ENCODE measurements around the gene EPS8L1.

The EPS8L1 gene

DNA sequence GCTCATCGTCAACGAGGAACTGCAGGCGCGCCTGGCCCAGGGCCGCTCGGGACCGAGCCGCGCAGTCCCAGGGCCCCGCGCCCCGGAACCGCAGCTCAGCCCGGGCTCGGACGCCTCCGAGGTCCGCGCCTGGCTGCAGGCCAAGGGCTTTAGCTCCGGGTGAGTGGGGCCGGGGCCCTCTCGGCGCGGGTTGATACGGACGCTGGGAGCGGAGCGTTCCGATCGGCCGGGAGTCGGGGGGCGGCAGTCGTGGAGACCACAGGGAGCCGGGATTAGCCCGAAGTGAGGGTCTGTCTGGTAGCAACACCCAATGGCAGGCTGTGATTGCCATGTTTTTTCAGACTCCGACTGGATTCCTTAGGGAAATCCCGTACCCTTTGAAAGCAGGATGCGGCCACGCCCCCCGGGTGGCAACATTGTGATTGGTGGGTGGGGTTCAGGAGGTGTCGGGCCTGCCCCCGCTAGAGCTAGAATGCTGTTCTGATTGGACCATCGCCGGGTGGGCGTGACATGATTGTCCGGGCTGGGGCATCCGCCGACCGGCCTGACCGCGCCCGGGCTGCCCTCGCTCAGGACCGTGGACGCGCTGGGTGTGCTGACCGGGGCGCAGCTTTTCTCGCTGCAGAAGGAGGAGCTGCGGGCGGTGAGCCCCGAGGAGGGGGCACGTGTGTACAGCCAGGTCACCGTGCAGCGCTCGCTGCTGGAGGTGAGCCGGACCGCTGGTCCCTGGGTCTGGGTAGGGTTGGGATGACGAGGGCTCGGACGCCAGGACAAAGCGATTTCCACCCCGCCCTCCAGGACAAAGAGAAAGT lies 11.3 kb downstream of the EPS8L1 start:
- no peak for DNase-seq (ENCODE audit: low read depth)
- TF ChIP-seq, protein P1, sequence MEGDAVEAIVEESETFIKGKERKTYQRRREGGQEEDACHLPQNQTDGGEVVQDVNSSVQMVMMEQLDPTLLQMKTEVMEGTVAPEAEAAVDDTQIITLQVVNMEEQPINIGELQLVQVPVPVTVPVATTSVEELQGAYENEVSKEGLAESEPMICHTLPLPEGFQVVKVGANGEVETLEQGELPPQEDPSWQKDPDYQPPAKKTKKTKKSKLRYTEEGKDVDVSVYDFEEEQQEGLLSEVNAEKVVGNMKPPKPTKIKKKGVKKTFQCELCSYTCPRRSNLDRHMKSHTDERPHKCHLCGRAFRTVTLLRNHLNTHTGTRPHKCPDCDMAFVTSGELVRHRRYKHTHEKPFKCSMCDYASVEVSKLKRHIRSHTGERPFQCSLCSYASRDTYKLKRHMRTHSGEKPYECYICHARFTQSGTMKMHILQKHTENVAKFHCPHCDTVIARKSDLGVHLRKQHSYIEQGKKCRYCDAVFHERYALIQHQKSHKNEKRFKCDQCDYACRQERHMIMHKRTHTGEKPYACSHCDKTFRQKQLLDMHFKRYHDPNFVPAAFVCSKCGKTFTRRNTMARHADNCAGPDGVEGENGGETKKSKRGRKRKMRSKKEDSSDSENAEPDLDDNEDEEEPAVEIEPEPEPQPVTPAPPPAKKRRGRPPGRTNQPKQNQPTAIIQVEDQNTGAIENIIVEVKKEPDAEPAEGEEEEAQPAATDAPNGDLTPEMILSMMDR (IDR thresholded peaks at IDR 0.05; ENCODE audit: low read depth, low read length, missing control alignments): no peak
- no peak overlapping the region for H3K4me3 ChIP-seq (ENCODE audit: low read depth, low read length)

DNA sequence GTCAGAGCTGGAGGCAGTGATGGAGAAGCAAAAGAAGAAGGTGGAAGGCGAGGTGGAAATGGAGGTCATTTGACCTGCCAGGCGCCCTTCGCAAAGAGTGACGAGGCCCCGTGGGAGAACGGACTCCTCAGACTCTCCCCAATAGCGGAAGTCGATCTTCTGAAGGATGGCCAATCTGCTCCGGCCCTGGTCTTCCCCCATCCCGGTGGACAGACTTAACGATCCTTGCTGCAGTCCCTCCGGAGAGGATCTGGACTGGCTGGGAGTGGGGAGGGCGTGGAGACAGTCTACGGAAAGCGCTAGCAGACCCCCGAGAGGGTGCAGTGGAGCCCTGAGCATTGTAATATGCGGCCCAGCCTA lies 11.9 kb downstream of the EPS8L1 start:
- TF ChIP-seq, protein P1 (IDR thresholded peaks at IDR 0.05; ENCODE audit: low read depth, low read length, missing control alignments): no peak
- H3K4me3 ChIP-seq (ENCODE audit: low read depth, low read length): no peak overlapping the region
- no peak for DNase-seq (ENCODE audit: low read depth)

DNA sequence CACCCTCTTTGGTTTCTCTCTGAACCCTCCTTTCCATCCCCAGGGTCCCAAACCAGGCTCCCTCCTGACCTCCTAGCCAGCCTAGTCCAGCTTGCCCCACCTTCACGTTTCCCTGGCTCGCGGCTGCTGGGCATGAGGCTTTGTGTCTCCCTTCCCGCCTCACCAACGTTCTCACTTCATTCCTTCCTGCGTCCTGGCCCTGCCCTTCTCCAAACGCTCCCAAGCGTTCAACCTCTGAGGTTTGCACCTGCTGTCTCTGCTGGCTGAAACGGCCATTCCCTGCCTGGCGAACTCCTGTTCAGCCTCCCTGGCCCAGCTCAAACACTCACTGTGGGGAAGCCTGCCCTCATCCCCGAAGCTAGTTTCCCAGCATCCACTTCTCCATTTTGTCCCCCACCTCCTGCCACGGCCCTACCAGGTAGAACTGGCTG lies 12.4 kb downstream of the EPS8L1 start:
- TF ChIP-seq, protein P1 (IDR thresholded peaks at IDR 0.05; ENCODE audit: low read depth, low read length, missing control alignments): no peak
- no peak overlapping the region for H3K4me3 ChIP-seq (ENCODE audit: low read depth, low read length)
- DNase-seq (ENCODE audit: low read depth): no peak

DNA sequence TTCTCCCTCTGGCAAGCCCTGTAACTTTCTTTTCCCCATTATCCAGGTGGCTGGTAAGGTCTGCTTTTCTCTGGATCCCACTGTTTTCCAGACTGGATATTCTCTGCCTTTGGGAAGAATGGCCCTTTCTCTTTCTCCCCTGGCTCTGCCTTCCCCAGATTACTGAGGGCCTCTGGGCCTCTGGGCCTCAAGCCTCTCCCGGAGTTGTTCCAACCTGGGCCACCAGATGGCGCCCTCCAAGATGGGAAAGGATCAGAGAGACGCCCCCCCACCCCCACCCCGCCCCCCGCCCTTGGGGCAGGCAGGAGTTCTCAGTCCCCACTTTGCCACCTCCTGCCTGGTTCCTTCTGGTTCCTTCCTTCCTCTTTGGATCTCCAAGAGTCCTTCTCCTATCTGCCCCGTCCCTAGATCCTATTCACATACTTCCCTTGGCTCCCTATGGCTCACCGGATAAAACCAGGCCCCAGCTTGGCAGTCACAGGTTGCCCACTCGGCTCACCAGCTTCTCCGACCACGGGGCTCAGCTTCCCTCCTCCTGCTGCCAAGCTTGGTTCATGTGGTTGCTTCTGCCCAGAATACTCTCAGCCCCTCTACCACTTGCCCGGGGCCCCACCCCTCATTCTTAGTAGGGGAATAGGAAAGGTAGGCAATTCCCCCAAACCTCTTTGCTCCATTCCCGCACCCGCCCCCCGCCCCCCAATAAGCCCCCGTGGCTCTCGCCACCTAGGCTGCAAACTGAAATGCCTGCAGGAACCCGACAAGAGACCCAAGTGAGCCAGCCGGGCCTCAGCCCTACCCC lies 13.1 kb downstream of the EPS8L1 start:
- DNase-seq (ENCODE audit: low read depth): no peak
- TF ChIP-seq, protein P1 (IDR thresholded peaks at IDR 0.05; ENCODE audit: low read depth, low read length, missing control alignments): peak; percentile 67

DNA sequence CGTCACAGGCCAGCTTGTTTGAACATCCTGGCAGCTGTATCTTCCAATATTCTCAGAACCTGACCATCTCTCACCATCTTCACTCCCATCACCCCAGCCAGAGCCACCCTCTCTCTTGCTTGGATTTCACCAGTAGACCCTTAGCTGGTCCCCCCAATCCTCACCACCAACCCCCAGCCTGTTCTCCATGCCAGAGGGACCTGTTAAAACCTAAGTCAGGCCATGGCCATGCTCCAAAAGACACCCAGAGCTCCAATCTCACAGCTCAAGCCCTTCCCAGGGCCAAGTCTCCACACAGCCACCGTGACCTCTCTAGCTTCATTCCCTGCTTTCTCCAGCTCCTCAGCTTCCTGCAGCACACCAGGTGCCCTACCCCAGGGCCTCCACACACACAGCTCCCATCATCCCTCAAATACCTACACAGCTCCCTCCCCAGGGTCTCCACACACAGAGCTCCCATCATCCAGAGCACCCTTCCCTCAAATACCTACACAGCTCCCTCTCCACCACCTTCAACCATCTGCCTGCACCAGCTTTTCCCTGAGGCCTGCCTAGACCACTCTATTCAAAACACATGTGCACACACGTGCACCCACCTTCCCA lies 13.8 kb downstream of the EPS8L1 start:
- no peak for DNase-seq (ENCODE audit: low read depth)
- TF ChIP-seq, protein P1 (IDR thresholded peaks at IDR 0.05; ENCODE audit: low read depth, low read length, missing control alignments): no peak
- no peak overlapping the region for H3K4me3 ChIP-seq (ENCODE audit: low read depth, low read length)

More for the DNA sequence above, 13.1 kb downstream of the EPS8L1 start:
- H3K4me3 ChIP-seq (ENCODE audit: low read depth, low read length): no peak overlapping the region

DNA sequence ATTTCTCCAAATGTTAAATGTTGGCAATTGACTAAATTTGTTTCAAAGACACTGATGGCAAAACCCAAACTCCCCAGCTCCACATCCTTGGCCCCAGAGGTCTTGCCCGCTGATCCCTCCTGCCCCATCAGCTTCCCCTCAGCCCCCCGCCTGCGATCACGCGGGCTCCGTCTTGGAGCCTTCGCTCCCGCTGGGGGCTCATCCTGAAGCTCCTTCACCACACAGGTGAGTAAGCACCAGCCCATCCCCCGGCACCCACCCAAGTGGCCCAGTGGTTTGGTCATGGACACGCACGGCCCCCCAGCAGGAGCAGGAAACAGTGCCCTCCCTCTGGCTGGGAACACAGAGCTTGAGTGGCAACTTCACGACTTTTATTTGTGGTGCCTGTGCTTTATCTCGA lies 14.9 kb downstream of the EPS8L1 start:
- DNase-seq (ENCODE audit: low read depth): no peak
- TF ChIP-seq, protein P1 (IDR thresholded peaks at IDR 0.05; ENCODE audit: low read depth, low read length, missing control alignments): no peak

More for the DNA sequence above, 14.9 kb downstream of the EPS8L1 start:
- H3K4me3 ChIP-seq (ENCODE audit: low read depth, low read length): no peak overlapping the region

Data from GM12864 (cell line).